Activated B cell treated with CpG ODN at 0.5 μM for 24 hours (primary cell): Measurements from ENCODE around the gene RIPOR2. TPM values are rescaled to one million over a fixed set of nuclear protein-coding genes. Genes with fewer than 3 reads are reported as not detected.

ENCODE experiments used
- ATAC-seq: fragments of 200-7000 bp; cut with Tn5 transposase; one replicate; pipeline ENCODE4 v1.10.0; 2021; ENCODE audit warnings: low read depth, mild to moderate bottlenecking, moderate library complexity
- CTCF ChIA-PET: fragments of 350-600 bp; sonication (Branson Sonifier 250); formaldehyde crosslinking; loops from one replicate; lab custom pipeline; 2021; ENCODE audit warnings: antibody characterized with exemption; lab: Charles Lee
- POLR2A ChIA-PET: fragments of 350-600 bp; sonication (Branson Sonifier 250); formaldehyde crosslinking; loops from one replicate; lab custom pipeline; 2021; ENCODE audit warnings: antibody characterized with exemption; lab: Charles Lee
- DNase-seq: peaks from one replicate; pipeline ENCODE4 v3.0.0; 2022
- H3K27ac Mint-ChIP-seq: one replicate; pipeline ENCODE4 v1.8.0; 2020; ENCODE audit warnings: mixed read lengths
- H3K27me3 Mint-ChIP-seq: one replicate; pipeline ENCODE4 v1.8.0; 2021; ENCODE audit warnings: mixed read lengths
- H3K36me3 Mint-ChIP-seq: one replicate; pipeline ENCODE4 v1.8.0; 2021; ENCODE audit warnings: low read depth, mixed read lengths
- H3K4me1 Mint-ChIP-seq: one replicate; pipeline ENCODE4 v1.8.0; 2021; ENCODE audit warnings: mixed read lengths
- H3K4me3 Mint-ChIP-seq: one replicate; pipeline ENCODE4 v1.8.0; 2020; ENCODE audit warnings: mild to moderate bottlenecking, mixed read lengths
- H3K9me3 Mint-ChIP-seq: one replicate; pipeline ENCODE4 v1.8.0; 2020; ENCODE audit warnings: mixed read lengths
- CTCF ChIP-seq: fragments of 200-600 bp; IDR thresholded peaks from one replicate; pipeline ENCODE4 v1.8.0; 2022; ENCODE audit warnings: antibody characterized with exemption, mild to moderate bottlenecking
- intact Hi-C: fragments of 100-400 bp; cut with micrococcal nuclease; formaldehyde crosslinking; loops from one replicate; pipeline ENCODE4 v1.15.1; 2024
- total RNA-seq: library from RNA; stranded (reverse); gene quantifications from 2 replicates; pipeline ENCODE4 v1.2.3, GENCODE V29; 2022

Gene RIPOR2
- total RNA-seq, 1 donor from 2014 or later, result 302 TPM

DNA sequence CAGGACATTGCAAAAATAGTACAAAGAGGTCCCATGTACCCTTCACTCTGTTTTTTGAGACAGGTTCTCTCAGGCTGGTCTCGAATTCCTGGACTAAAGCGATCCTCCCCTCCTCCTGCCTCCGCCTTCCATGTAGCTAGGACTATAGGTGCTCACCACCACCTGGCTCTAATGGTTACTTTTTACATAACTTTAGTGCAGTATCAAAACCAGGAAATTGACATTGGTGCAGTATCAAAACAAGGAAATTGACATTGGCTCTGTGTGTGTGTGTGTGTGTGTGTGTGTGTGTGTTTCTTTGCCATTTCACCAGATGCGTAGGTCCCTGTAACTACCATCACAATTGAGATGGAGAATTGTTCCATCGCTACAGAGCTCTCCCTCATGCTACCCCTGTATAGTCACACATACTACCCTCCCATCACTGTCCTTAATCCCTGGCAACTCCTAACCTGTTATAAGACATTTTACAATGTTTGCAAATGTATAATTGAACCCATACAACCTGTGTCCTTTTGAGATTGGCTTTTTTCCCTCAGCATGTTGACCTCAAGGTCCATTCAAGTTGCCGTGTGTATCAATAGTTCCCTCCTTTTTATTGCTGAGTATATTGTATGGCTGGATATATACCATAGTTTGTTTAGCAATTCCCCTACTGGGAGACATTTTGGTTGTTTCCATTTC lies 28.3 kb upstream of the RIPOR2 start:
- DNase-seq, result no peak
- H3K4me1 Mint-ChIP-seq, result peaks cover 88% of the 10 kb centered on the region
- H3K27me3 Mint-ChIP-seq, result no peaks in the 10 kb centered on the region
- peaks cover 67% of the 10 kb centered on the region for H3K36me3 Mint-ChIP-seq
- H3K4me3 Mint-ChIP-seq, result no peak overlapping the region
- ChIA-PET POLR2A (interaction anchor here (1.8 kb wide), 1 partner anchor 28 kb away, joined by 5 read pairs; the partner anchor contains the start of gene RIPOR2), CTCF (no interaction called here)
- TF ChIP-seq CTCF, result no peak
- no peak overlapping the region for H3K27ac Mint-ChIP-seq
- intact Hi-C loops, result loop anchor here (2.0 kb wide), 1 partner anchor 13 kb away; no protein-coding TSS in a partner anchor
- H3K9me3 Mint-ChIP-seq, result peaks cover 7% of the 10 kb centered on the region
- ATAC-seq, result no peak

DNA sequence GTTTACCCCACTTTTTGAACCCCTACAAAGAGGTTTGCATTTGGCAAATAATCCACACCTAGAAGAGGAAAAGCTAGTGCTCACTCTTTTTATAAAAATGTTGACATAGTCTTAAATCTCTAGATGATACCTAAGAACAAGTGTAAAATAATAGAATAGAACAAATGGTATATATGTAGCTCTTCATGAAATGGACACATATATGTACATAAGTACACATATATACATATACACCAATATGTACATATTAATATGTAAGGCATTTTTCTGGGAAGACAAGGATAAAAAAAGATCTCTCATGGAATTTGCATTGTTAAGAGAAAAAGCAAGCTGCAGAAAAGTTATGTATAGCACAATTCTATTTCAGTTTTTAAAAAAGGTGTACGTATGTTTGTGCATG lies 27.6 kb upstream of the RIPOR2 start:
- Mint-ChIP-seq H3K27ac (no peak overlapping the region), H3K36me3 (peaks cover 68% of the 10 kb centered on the region), H3K9me3 (peaks cover 7% of the 10 kb centered on the region), H3K27me3 (no peaks in the 10 kb centered on the region), H3K4me1 (peaks cover 88% of the 10 kb centered on the region), H3K4me3 (no peak overlapping the region)
- ChIA-PET CTCF (interaction anchor here (1.4 kb wide), 1 partner anchor 107 kb away, joined by 3 read pairs; no protein-coding TSS in a partner anchor), POLR2A (interaction anchor here (1.0 to 1.8 kb wide), 2 partner anchors 10 to 27 kb away, joined by 5 read pairs; partner anchors contain the start of gene RIPOR2)
- DNase-seq (no peak), ATAC-seq (no peak)
- no peak for TF ChIP-seq CTCF
- intact Hi-C loops, result no loop called here

DNA sequence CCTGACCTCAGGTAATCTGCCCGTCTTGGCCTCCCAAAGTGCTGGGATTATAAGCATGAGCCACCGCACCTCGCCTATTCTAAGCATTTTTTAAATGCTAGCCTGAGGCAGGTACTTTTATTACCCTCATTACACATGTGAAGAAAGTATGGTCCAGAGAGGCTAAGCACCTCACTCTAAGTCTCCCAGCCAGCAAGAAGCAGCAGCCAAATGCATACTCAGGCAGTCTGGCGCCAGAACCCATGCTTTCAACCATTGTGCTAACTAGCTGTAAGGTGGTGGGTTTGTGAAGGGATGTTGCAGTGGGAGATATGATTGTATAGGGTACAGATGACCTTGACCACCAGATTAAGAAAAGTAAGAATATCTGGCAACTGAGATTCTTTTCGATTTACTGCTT lies 26.1 kb upstream of the RIPOR2 start:
- ChIA-PET POLR2A (interaction anchor here (1.5 to 1.9 kb wide), 3 partner anchors 10 to 29 kb away, joined by 4 to 7 read pairs (median 5); partner anchors contain the start of gene RIPOR2), CTCF (interaction anchor here (1.2 to 1.4 kb wide), 2 partner anchors 29 to 106 kb away, joined by 3 read pairs; no protein-coding TSS in a partner anchor)
- peaks cover 7% of the 10 kb centered on the region for H3K9me3 Mint-ChIP-seq
- intact Hi-C loops, result loop anchor here (2.0 kb wide), 1 partner anchor 13 kb away; no protein-coding TSS in a partner anchor
- TF ChIP-seq CTCF, result no peak
- peaks cover 88% of the 10 kb centered on the region for H3K4me1 Mint-ChIP-seq
- H3K27me3 Mint-ChIP-seq, result no peaks in the 10 kb centered on the region
- peaks cover 65% of the 10 kb centered on the region for H3K36me3 Mint-ChIP-seq
- peak overlapping the region; percentile 32 for H3K4me3 Mint-ChIP-seq
- peak overlapping the region; percentile 50 for H3K27ac Mint-ChIP-seq
- no peak for DNase-seq
- ATAC-seq, result no peak

GRCh38 chr6:24960991-24961475 lies 25.3 kb upstream of the RIPOR2 start:
- POLR2A ChIA-PET, result interaction anchor here (1.5 to 1.9 kb wide), 2 partner anchors 9 to 28 kb away, joined by 4 to 7 read pairs; no protein-coding TSS in a partner anchor

More at GRCh38 chr6:24960991-24961475, 25.3 kb upstream of the RIPOR2 start:
- Mint-ChIP-seq H3K27me3 (no peaks in the 10 kb centered on the region), H3K36me3 (peaks cover 67% of the 10 kb centered on the region), H3K27ac (peak overlapping the region; percentile 33), H3K4me3 (no peak overlapping the region), H3K9me3 (peaks cover 7% of the 10 kb centered on the region), H3K4me1 (peaks cover 90% of the 10 kb centered on the region)
- DNase-seq (no peak), ATAC-seq (peak; percentile 14)
- CTCF ChIA-PET, result no interaction called here
- no peak for TF ChIP-seq CTCF
- intact Hi-C loops, result loop anchor here (2.0 kb wide), 1 partner anchor 14 kb away; no protein-coding TSS in a partner anchor
